Heart left ventricle (tissue), 13 donors: ENCODE measurements around the gene TAOK3.

ENCODE experiments used
- CTCF ChIP-seq, 12 donors: fragments of 200-600 bp; sonication (generic) in 4 of 12; IDR thresholded peaks; one replicate each; pipeline versions ENCODE4 v1.5.0 to v1.8.0; 2018 to 2022; ENCODE audit warnings: antibody characterized with exemption in 12 of 12, mild to moderate bottlenecking in 5 of 12
- POLR2A ChIP-seq, 2 donors: fragments of 450-650 bp; IDR thresholded peaks; one replicate each; pipeline ENCODE4 v1.6.1; 2017; ENCODE audit warnings: antibody characterized with exemption in 2 of 2, mild to moderate bottlenecking in 2 of 2, moderate library complexity in 2 of 2
- donor health status: ischemic (EF 13 %, LVEDD 7.1; RV severe dilation, severe dysfunction).
- donor health status: DM: no; HTN: yes; CAD: no.
- donor health status: DM: no; HTN: no; CAD: no.
- donor health status: ischemic (EF 25% LVEDD 6.9; RV normal size, moderate dysfunction).
- donor health status: ischemic (EF 25% LVEDD 5.7; RV mildly dilated, moderate dysfunction).
- donor health status: ischemic (EF 35%, LVEDD 5.7; RV mildly dilated, moderate dysfunction).
- donor health status: nonischemic (EF 11% LVEDD 7.7; RV severe dilation, severe dysfunction).
- donor health status: DM: yes; HTN: yes; CAD: no.
- donor health status: PGD.
- donor health status: ischemic (EF 29% LVEDD 5.4; RV normal size, mild dysfunction).
- donor health status: nonischemic (EF 23%, LVEDD 6.1; RV moderate dilation, normal function).

DNA sequence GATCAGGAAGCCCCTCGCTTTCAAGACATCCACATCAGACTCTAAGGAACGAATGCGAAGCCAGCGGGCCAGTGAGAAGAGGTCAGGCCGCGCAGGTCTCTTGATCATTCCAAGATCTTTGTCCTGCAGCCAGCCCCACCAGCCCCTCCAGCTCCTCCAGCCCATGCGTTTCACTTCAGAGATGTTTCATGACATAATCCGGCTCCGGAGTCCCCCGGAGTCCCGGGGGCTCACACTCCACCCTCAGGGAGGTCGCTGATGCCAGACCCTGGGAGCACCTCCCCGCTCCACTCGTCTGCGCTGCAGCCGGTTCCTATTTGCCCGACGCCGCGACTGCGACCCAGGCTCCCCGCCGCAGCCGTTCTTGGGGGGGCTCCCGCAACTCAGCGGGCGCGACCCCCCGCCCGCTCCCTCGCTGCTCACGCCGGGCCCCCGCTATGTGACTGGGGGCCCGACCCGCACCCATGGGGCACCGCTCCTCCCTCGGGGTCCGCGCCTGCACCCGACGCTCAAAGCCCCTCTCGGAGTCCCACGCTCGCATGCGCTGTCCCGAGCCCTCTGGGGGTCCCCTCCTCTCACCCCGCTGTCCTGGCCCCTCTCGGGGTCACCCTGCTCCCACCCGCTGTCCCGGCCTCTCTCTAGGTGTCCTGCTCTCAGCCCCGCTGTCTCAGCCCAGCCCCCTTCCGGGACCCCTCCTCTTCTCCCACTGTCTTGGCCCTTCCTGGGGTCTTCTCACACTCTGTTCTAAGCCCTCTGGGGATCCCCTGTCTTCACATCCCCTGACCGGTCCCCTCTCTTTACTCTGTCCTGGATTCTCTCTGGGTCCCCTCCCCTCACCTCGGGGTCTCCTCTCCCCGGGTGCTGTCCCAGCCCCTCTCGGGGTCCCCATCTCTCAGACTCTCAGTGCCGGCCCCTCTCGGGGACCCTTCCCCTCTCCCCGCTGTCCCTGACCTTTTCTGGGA lies 1.1 kb downstream of the TAOK3 start:
- TF ChIP-seq CTCF (IDR thresholded peaks at IDR 0.05) (no peak), POLR2A (IDR thresholded peaks at IDR 0.05) (no peak)
